ENCODE data around the gene TOP2B. TPM values are rescaled to one million over a fixed set of nuclear protein-coding genes. Genes with fewer than 3 reads are reported as not detected.

Gene TOP2B
- total and polyA plus RNA-seq, 4 donors: 13.5 to 52.9 (median 34.5) TPM

DNA sequence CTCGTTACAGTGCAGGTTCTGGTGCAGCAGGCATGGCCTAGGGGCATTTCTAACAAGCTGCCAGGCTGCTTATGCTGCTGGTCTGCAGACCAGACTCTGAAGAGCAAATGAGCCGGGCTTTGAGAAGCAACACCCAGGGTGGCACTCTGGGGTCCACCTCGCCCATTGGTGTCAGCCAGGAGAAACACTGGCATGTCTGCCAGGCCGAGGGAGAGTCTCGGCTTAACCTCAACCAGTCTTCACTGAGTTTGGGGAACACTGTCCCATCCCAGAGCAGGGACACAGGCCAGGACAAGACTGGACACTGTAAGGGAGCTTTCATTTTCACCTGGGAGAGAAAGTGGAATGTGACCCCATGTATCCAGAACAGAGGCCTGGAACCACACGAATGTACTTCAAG, 93.4 kb downstream of the TOP2B start:
- H3K4me1 ChIP-seq (ENCODE audit: control insufficient read depth in 4 of 4, insufficient read depth in 4 of 4, low read length in 3 of 4): no peaks in the 10 kb centered on the region
- no peak overlapping the region for H3K4me3 ChIP-seq (ENCODE audit: low read depth in 1 of 3, low read length in 3 of 3)
- WGBS: 93% methylated on average over 6 of the region's 6 CpGs
- H3K9me3 ChIP-seq (ENCODE audit: control insufficient read depth in 4 of 4, low read length in 3 of 4): no peaks in the 10 kb centered on the region
- TF ChIP-seq RXRA (IDR thresholded peaks at IDR 0.05): no peak
- TF ChIP-seq NR2F2 (IDR thresholded peaks at IDR 0.05): no peak
- TF ChIP-seq TAF1 (conservative IDR thresholded peaks at IDR 0.05): no peak
- TF ChIP-seq SP1 (IDR thresholded peaks at IDR 0.05): no peak
- TF ChIP-seq ATF3 (IDR thresholded peaks at IDR 0.05): no peak
- H3K36me3 ChIP-seq (ENCODE audit: control insufficient read depth in 4 of 4, insufficient read depth in 3 of 4, low read depth in 1 of 4, low read length in 3 of 4): peaks cover 0 to 3% (median 0%) of the 10 kb centered on the region in 4 donors
- H3K9ac ChIP-seq (ENCODE audit: low read depth in 1 of 2, low read length in 2 of 2): no peak overlapping the region
- no peak overlapping the region for H3K27ac ChIP-seq (ENCODE audit: low read depth in 1 of 2, low read length in 2 of 2)
- no peaks in the 10 kb centered on the region for H3K27me3 ChIP-seq (ENCODE audit: control insufficient read depth in 4 of 4, insufficient read depth in 4 of 4, low read length in 3 of 4)
- DNase-seq (ENCODE audit: low spot score): no peak

DNA sequence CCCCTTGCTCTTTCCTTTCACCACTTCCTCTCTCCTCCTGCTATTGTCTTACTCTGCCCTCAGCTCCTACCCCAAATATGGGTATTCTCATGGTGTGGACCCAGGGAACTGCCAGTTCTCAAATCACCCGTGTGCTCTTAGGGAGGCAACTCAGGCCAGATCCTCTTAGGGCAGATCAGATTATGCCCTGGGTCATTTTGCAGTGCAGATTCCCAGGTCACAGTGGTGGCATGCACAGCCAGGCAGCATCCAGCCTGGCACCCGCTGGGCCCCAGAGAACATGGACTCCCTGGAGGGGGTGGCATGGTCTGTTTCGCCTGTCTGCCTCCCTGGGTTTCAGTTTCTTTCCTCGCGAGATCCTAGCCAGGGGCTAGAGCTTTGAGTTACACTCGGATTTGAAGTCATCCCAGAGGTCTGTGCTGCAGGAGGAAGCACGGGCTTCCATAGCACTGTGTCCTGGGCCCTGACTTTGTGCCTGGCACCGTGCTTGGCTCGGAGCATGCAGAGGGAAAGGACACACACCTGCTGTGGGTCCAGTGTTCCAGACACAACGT, 96.1 kb downstream of the TOP2B start:
- no peak for TF ChIP-seq SP1 (IDR thresholded peaks at IDR 0.05)
- TF ChIP-seq, protein P1, sequence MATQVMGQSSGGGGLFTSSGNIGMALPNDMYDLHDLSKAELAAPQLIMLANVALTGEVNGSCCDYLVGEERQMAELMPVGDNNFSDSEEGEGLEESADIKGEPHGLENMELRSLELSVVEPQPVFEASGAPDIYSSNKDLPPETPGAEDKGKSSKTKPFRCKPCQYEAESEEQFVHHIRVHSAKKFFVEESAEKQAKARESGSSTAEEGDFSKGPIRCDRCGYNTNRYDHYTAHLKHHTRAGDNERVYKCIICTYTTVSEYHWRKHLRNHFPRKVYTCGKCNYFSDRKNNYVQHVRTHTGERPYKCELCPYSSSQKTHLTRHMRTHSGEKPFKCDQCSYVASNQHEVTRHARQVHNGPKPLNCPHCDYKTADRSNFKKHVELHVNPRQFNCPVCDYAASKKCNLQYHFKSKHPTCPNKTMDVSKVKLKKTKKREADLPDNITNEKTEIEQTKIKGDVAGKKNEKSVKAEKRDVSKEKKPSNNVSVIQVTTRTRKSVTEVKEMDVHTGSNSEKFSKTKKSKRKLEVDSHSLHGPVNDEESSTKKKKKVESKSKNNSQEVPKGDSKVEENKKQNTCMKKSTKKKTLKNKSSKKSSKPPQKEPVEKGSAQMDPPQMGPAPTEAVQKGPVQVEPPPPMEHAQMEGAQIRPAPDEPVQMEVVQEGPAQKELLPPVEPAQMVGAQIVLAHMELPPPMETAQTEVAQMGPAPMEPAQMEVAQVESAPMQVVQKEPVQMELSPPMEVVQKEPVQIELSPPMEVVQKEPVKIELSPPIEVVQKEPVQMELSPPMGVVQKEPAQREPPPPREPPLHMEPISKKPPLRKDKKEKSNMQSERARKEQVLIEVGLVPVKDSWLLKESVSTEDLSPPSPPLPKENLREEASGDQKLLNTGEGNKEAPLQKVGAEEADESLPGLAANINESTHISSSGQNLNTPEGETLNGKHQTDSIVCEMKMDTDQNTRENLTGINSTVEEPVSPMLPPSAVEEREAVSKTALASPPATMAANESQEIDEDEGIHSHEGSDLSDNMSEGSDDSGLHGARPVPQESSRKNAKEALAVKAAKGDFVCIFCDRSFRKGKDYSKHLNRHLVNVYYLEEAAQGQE (IDR thresholded peaks at IDR 0.05): no peak
- Histone ChIP-seq H3K27me3 (ENCODE audit: control insufficient read depth in 4 of 4, insufficient read depth in 4 of 4, low read length in 3 of 4) (no peaks in the 10 kb centered on the region), H3K9ac (ENCODE audit: low read depth in 1 of 2, low read length in 2 of 2) (no peak overlapping the region), H3K27ac (ENCODE audit: low read depth in 1 of 2, low read length in 2 of 2) (no peak overlapping the region), H3K36me3 (ENCODE audit: control insufficient read depth in 4 of 4, insufficient read depth in 3 of 4, low read depth in 1 of 4, low read length in 3 of 4) (peaks cover 0 to 3% (median 0%) of the 10 kb centered on the region in 4 donors), H3K4me3 (ENCODE audit: low read depth in 1 of 3, low read length in 3 of 3) (no peak overlapping the region), H3K9me3 (ENCODE audit: control insufficient read depth in 4 of 4, low read length in 3 of 4) (no peaks in the 10 kb centered on the region), H3K4me1 (ENCODE audit: control insufficient read depth in 4 of 4, insufficient read depth in 4 of 4, low read length in 3 of 4) (no peaks in the 10 kb centered on the region)
- 93% methylated on average over 10 of the region's 10 CpGs for WGBS
- DNase-seq (ENCODE audit: low spot score): no peak

DNA sequence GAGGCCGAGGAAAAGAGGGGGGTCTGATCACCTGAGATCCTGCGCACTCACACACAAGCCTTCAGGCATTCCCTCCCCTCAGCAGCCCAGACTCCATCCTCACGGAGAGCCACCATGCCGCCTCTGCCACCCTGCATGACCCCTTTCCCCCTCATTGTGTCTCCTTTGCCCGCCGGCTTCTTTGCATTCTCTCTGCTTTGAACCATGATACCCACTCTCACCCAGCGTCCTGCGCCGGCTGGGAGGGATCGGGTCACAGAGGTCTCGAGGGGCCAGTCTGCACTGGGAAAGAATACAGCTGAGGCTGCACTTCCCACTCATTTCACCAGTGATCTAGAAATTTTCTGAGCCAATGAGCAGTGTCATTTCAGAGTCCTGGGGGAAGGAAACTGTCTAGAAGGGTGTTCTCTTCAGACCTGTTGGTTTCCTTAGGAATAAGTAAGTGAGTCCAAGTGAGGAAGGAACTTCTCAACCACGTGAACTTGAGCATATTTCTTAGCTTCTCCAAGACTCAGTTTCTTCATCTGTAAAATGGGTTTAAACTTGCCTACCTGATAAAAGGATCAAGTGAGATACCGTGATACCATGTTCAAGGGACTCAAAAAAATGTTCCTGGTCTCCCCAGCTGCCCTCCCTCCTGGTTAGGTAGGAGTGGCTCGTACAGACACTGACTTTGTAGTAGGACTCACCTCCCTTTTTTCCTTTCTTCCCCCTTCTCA, 96.7 kb downstream of the TOP2B start:
- peaks cover 0 to 3% (median 0%) of the 10 kb centered on the region in 4 donors for H3K36me3 ChIP-seq (ENCODE audit: control insufficient read depth in 4 of 4, insufficient read depth in 3 of 4, low read depth in 1 of 4, low read length in 3 of 4)
- no peak overlapping the region for H3K9ac ChIP-seq (ENCODE audit: low read depth in 1 of 2, low read length in 2 of 2)
- no peaks in the 10 kb centered on the region for H3K4me1 ChIP-seq (ENCODE audit: control insufficient read depth in 4 of 4, insufficient read depth in 4 of 4, low read length in 3 of 4)
- no peak overlapping the region for H3K4me3 ChIP-seq (ENCODE audit: low read depth in 1 of 3, low read length in 3 of 3)
- no peaks in the 10 kb centered on the region for H3K9me3 ChIP-seq (ENCODE audit: control insufficient read depth in 4 of 4, low read length in 3 of 4)
- H3K27me3 ChIP-seq (ENCODE audit: control insufficient read depth in 4 of 4, insufficient read depth in 4 of 4, low read length in 3 of 4): no peaks in the 10 kb centered on the region
- no peak overlapping the region for H3K27ac ChIP-seq (ENCODE audit: low read depth in 1 of 2, low read length in 2 of 2)
- DNase-seq (ENCODE audit: low spot score): no peak
- 96% methylated on average over 14 of the region's 14 CpGs for WGBS
- no peak for TF ChIP-seq EGR1 (IDR thresholded peaks at IDR 0.05; ENCODE audit: low read depth in 2 of 2)
- no peak for TF ChIP-seq GABPA (IDR thresholded peaks at IDR 0.05 in 1 of 2, conservative IDR thresholded peaks at IDR 0.05 in 1 of 2)
- TF ChIP-seq YY1 (IDR thresholded peaks at IDR 0.05): no peak
- no peak for TF ChIP-seq JUND (IDR thresholded peaks at IDR 0.05)
- TF ChIP-seq HNF4G (IDR thresholded peaks at IDR 0.05): no peak
- TF ChIP-seq, protein P2, sequence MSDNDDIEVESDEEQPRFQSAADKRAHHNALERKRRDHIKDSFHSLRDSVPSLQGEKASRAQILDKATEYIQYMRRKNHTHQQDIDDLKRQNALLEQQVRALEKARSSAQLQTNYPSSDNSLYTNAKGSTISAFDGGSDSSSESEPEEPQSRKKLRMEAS (IDR thresholded peaks at IDR 0.05): no peak
- no peak for TF ChIP-seq FOXA2 (IDR thresholded peaks at IDR 0.05)
- TF ChIP-seq, protein P3, sequence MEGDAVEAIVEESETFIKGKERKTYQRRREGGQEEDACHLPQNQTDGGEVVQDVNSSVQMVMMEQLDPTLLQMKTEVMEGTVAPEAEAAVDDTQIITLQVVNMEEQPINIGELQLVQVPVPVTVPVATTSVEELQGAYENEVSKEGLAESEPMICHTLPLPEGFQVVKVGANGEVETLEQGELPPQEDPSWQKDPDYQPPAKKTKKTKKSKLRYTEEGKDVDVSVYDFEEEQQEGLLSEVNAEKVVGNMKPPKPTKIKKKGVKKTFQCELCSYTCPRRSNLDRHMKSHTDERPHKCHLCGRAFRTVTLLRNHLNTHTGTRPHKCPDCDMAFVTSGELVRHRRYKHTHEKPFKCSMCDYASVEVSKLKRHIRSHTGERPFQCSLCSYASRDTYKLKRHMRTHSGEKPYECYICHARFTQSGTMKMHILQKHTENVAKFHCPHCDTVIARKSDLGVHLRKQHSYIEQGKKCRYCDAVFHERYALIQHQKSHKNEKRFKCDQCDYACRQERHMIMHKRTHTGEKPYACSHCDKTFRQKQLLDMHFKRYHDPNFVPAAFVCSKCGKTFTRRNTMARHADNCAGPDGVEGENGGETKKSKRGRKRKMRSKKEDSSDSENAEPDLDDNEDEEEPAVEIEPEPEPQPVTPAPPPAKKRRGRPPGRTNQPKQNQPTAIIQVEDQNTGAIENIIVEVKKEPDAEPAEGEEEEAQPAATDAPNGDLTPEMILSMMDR (IDR thresholded peaks at IDR 0.05; ENCODE audit: low read depth, low read length, missing input control): no peak
- no peak for TF ChIP-seq ATF3 (IDR thresholded peaks at IDR 0.05)
- TF ChIP-seq RXRA (IDR thresholded peaks at IDR 0.05): no peak
- TF ChIP-seq, protein P1 (IDR thresholded peaks at IDR 0.05): no peak
- no peak for TF ChIP-seq TAF1 (conservative IDR thresholded peaks at IDR 0.05)
- TF ChIP-seq SP1 (IDR thresholded peaks at IDR 0.05): no peak
